Effector memory CD4-positive, alpha-beta T cell (primary cell): ENCODE data around the gene ASMTL.
A peak's percentile ranks its signal among the peaks of the same experiment; 100 is the strongest.

Experiments used
- DNase-seq, 3 donors: peaks; one replicate each; pipeline ENCODE4 v3.0.0-alpha.2; 2020
- H3K27ac ChIP-seq: 2 replicates; pipeline ENCODE4 v1.7.0; 2013; ENCODE audit warnings: mild to moderate bottlenecking, low read length, moderate library complexity; ENCODE audit not compliant: insufficient read depth, poor library complexity, severe bottlenecking
- H3K27me3 ChIP-seq: replicated peaks from 2 replicates; pipeline ENCODE4 v1.7.0; 2013; ENCODE audit warnings: mild to moderate bottlenecking, low read length; ENCODE audit not compliant: insufficient read depth, control insufficient read depth, poor library complexity, severe bottlenecking
- H3K36me3 ChIP-seq: 2 replicates; pipeline ENCODE4 v1.7.0; 2013; ENCODE audit warnings: mild to moderate bottlenecking, low read length, moderate library complexity; ENCODE audit not compliant: control insufficient read depth, insufficient read depth
- H3K4me1 ChIP-seq: 2 replicates; pipeline ENCODE4 v1.7.0; 2013; ENCODE audit warnings: low read length, mild to moderate bottlenecking; ENCODE audit not compliant: control insufficient read depth, insufficient read depth, poor library complexity, severe bottlenecking
- H3K4me3 ChIP-seq: 2 replicates; pipeline ENCODE4 v1.7.0; 2013; ENCODE audit warnings: low read length, low read depth, mild to moderate bottlenecking; ENCODE audit not compliant: insufficient read depth, poor library complexity, severe bottlenecking
- H3K9me3 ChIP-seq: 2 replicates; pipeline ENCODE4 v1.7.0; 2013; ENCODE audit warnings: mild to moderate bottlenecking, low read length, moderate library complexity; ENCODE audit not compliant: control insufficient read depth

Gene ASMTL

DNA sequence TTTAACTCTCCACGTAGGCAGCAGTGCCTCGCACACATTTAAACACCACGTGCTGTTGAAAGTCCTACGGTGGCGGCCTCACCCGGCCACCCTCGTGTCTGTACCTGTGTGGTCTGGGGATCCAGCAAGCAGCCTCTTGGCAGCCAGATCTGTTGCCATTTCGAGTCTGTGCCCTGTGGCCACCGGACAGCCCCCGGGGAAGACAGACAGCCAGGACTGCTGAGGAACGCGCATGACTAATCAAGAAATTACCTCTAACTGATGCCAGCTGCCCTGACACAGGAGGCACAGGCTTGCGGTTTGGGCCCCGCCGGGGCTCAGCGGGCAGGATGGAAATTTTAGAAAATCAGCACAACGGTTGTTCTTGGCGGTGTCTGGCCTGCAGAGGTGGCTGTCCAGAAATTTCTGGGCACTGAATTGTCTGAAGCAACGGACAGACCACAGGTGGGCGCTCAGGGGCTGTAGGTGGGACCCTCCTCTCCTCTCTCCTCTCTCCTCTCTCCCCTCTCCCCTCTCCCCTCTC, 15.6 kb upstream of the ASMTL start:
- Histone ChIP-seq H3K9me3 (no peaks in the 10 kb centered on the region), H3K27me3 (no peaks in the 10 kb centered on the region), H3K4me1 (peaks cover 75% of the 10 kb centered on the region), H3K36me3 (peaks cover 24% of the 10 kb centered on the region), H3K27ac (peak overlapping the region; percentile 73), H3K4me3 (no peak overlapping the region)
- peak; percentile 77 to 80 (median 80) for DNase-seq

DNA sequence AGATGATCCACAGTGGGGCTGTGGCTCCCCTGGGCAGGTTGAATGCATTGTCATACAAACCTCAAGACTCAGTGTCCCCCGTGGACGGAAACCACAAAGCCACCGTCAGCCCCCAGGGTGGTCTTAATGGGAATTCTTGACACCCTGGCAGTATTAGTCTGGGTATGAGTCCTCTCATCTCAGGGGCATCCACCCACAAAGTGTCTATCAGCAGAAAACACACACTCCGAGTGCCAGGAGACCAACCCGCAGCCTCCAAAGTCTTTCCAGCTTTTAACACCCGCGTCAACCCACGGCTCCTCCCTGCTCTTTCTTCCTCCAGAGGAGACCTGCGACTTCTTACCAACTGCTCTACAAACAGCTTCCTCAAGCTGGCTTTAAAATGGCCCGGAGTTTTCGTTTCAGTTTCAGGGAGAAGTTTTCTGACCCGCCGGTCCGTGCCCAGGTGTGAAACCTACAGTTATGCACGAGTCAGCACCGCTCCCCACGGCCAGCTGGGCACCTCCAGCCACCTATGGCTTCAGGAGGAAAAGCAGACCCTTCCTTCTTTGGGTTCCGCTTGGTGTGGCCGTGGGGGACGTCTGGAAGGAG, 14.4 kb upstream of the ASMTL start:
- peak in 2 of 3 donors; percentile 27 to 29 for DNase-seq
- Histone ChIP-seq H3K4me3 (peak overlapping the region; percentile 29), H3K4me1 (peaks cover 86% of the 10 kb centered on the region), H3K9me3 (no peaks in the 10 kb centered on the region), H3K27me3 (no peaks in the 10 kb centered on the region), H3K27ac (peak overlapping the region; percentile 73), H3K36me3 (peaks cover 24% of the 10 kb centered on the region)

- Histone ChIP-seq H3K27ac (peak overlapping the region; percentile 73), H3K9me3 (no peaks in the 10 kb centered on the region), H3K36me3 (peaks cover 24% of the 10 kb centered on the region), H3K27me3 (no peaks in the 10 kb centered on the region), H3K4me1 (peaks cover 78% of the 10 kb centered on the region), H3K4me3 (no peak overlapping the region)
- DNase-seq: no peak
These were observed 13.5 kb upstream of the ASMTL start for GRCh38 chrX:1466232-1466661.

- no peak for DNase-seq
- peak overlapping the region; percentile 74 for H3K27ac ChIP-seq
- H3K9me3 ChIP-seq: no peaks in the 10 kb centered on the region
- no peaks in the 10 kb centered on the region for H3K27me3 ChIP-seq
- peaks cover 77% of the 10 kb centered on the region for H3K4me1 ChIP-seq
- peaks cover 24% of the 10 kb centered on the region for H3K36me3 ChIP-seq
- no peak overlapping the region for H3K4me3 ChIP-seq
These were observed 12.8 kb upstream of the ASMTL start for GRCh38 chrX:1465286-1466231.

DNA sequence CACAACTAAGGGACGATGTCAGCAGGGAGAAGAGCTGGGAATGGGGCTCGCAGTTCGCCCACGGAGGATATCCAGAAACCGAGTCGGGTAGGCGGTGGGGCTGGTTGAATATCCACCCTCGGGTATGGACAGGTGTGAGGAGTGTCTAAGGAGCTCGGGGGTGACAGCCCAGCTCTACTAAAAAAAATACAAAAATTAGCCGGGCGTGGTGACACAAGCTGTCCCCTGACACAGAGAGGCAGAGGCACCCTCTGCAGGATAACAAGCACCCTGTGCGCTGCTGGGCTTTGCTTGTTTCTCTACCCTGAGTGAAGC, 12.2 kb upstream of the ASMTL start:
- H3K4me3 ChIP-seq: no peak overlapping the region
- peaks cover 24% of the 10 kb centered on the region for H3K36me3 ChIP-seq
- H3K27ac ChIP-seq: peak overlapping the region; percentile 74
- no peaks in the 10 kb centered on the region for H3K9me3 ChIP-seq
- peaks cover 71% of the 10 kb centered on the region for H3K4me1 ChIP-seq
- no peaks in the 10 kb centered on the region for H3K27me3 ChIP-seq
- no peak for DNase-seq

DNA sequence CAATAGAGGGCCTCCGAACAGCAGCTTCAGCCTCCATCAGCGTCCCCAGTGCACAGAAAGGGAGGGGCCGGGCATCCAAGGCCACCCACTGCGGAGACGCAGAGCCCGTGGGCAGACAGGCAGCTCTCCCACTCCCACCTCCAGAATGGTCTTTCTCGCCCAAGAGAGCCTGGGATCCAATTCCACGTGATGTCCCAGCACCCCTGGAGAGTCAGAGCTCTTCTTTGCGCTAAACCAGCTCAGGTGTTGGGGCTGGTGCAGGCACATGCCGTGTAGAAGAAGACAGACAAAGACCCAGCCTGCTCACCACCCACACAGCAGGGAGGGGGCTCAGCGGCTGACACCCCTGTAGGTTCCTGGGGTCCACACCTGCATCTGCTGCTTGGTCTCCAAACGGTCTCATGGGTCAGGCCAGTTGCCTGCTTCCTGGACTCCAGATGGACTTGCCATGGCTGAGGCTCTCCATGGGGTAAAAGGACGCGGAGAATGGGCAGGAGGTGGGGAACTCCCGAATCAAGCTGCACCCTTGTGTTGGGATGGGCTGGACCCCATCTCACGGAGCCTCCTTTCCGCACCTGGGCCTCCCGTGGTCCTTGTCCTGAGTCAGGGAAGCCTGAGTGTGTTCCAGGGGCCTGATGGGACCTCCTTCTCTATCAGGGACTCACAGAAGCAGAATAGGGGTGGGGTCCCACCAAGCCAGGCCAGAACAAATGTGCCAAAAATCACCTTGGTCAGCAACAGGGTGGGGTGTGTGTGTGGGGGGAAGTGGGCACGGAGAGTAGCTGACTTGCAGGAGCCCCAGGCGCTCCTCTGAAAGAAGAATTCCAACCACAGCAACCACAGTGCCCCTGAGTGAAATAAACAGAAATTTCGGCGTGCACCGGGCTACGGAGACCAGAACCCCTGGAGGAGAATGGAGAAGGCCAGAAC, 11.6 kb upstream of the ASMTL start:
- Histone ChIP-seq H3K27ac (peak overlapping the region; percentile 74), H3K9me3 (no peaks in the 10 kb centered on the region), H3K36me3 (peaks cover 24% of the 10 kb centered on the region), H3K27me3 (no peaks in the 10 kb centered on the region), H3K4me3 (no peak overlapping the region), H3K4me1 (peaks cover 65% of the 10 kb centered on the region)
- DNase-seq: no peak

GRCh38 chrX:1463581-1463980, 10.9 kb upstream of the ASMTL start:
- H3K27ac ChIP-seq: peak overlapping the region; percentile 74
- peaks cover 61% of the 10 kb centered on the region for H3K4me1 ChIP-seq
- no peak overlapping the region for H3K4me3 ChIP-seq
- no peaks in the 10 kb centered on the region for H3K9me3 ChIP-seq
- H3K27me3 ChIP-seq: no peaks in the 10 kb centered on the region
- peaks cover 24% of the 10 kb centered on the region for H3K36me3 ChIP-seq
- no peak for DNase-seq

- Histone ChIP-seq H3K27ac (peak overlapping the region; percentile 81), H3K4me3 (no peak overlapping the region), H3K9me3 (no peaks in the 10 kb centered on the region), H3K27me3 (no peaks in the 10 kb centered on the region), H3K4me1 (peaks cover 55% of the 10 kb centered on the region), H3K36me3 (peaks cover 24% of the 10 kb centered on the region)
- DNase-seq: peak; percentile 60 to 78 (median 67)
These were observed 10.0 kb upstream of the ASMTL start for GRCh38 chrX:1462596-1463251.

GRCh38 chrX:1462110-1462509, 9.4 kb upstream of the ASMTL start:
- Histone ChIP-seq H3K36me3 (peaks cover 24% of the 10 kb centered on the region), H3K9me3 (no peaks in the 10 kb centered on the region), H3K4me1 (peaks cover 48% of the 10 kb centered on the region), H3K4me3 (no peak overlapping the region), H3K27ac (peak overlapping the region; percentile 81), H3K27me3 (no peaks in the 10 kb centered on the region)
- DNase-seq: no peak
